Measurements from ENCODE around the gene SEMA3A. TPM values are rescaled to one million over a fixed set of nuclear protein-coding genes. Genes with fewer than 3 reads are reported as not detected.
A peak's percentile ranks its signal among the peaks of the same experiment; 100 is the strongest.

The SEMA3A gene
- total and polyA plus RNA-seq, 2 of the 13 experiments (the other 11 are each of a cell fraction or from before 2014, with no cell fraction given): 0.29 to 1.2 TPM

DNA sequence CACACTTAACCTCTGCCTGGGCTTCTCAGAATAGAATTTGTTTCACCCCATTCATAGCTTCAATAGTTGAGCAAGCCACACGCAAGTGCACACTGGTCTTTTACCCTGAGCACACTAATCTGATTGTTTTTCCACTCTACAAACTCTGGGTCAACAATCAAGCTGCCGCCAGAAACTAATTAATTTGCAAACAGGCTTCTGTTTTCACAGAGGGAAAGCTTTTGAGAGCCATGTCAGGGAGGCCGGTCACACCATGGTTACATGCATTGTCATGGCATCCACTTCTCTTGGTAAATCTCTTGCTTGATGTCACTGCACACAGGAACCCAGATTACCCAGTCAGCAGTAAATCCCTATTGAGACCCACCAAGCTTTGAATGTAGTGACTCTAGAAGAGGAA is 154.2 kb downstream of the SEMA3A start (continued):
- no peak for TF ChIP-seq KLF16 (CRISPR knock-in tag; IDR thresholded peaks at IDR 0.05)
- TF ChIP-seq, protein P1, sequence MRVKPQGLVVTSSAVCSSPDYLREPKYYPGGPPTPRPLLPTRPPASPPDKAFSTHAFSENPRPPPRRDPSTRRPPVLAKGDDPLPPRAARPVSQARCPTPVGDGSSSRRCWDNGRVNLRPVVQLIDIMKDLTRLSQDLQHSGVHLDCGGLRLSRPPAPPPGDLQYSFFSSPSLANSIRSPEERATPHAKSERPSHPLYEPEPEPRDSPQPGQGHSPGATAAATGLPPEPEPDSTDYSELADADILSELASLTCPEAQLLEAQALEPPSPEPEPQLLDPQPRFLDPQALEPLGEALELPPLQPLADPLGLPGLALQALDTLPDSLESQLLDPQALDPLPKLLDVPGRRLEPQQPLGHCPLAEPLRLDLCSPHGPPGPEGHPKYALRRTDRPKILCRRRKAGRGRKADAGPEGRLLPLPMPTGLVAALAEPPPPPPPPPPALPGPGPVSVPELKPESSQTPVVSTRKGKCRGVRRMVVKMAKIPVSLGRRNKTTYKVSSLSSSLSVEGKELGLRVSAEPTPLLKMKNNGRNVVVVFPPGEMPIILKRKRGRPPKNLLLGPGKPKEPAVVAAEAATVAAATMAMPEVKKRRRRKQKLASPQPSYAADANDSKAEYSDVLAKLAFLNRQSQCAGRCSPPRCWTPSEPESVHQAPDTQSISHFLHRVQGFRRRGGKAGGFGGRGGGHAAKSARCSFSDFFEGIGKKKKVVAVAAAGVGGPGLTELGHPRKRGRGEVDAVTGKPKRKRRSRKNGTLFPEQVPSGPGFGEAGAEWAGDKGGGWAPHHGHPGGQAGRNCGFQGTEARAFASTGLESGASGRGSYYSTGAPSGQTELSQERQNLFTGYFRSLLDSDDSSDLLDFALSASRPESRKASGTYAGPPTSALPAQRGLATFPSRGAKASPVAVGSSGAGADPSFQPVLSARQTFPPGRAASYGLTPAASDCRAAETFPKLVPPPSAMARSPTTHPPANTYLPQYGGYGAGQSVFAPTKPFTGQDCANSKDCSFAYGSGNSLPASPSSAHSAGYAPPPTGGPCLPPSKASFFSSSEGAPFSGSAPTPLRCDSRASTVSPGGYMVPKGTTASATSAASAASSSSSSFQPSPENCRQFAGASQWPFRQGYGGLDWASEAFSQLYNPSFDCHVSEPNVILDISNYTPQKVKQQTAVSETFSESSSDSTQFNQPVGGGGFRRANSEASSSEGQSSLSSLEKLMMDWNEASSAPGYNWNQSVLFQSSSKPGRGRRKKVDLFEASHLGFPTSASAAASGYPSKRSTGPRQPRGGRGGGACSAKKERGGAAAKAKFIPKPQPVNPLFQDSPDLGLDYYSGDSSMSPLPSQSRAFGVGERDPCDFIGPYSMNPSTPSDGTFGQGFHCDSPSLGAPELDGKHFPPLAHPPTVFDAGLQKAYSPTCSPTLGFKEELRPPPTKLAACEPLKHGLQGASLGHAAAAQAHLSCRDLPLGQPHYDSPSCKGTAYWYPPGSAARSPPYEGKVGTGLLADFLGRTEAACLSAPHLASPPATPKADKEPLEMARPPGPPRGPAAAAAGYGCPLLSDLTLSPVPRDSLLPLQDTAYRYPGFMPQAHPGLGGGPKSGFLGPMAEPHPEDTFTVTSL (CRISPR knock-in tag; IDR thresholded peaks at IDR 0.05; ENCODE audit: borderline replicate concordance): peak; percentile 59; the same call in 1 of the 2 replicates
- TF ChIP-seq, protein P2, sequence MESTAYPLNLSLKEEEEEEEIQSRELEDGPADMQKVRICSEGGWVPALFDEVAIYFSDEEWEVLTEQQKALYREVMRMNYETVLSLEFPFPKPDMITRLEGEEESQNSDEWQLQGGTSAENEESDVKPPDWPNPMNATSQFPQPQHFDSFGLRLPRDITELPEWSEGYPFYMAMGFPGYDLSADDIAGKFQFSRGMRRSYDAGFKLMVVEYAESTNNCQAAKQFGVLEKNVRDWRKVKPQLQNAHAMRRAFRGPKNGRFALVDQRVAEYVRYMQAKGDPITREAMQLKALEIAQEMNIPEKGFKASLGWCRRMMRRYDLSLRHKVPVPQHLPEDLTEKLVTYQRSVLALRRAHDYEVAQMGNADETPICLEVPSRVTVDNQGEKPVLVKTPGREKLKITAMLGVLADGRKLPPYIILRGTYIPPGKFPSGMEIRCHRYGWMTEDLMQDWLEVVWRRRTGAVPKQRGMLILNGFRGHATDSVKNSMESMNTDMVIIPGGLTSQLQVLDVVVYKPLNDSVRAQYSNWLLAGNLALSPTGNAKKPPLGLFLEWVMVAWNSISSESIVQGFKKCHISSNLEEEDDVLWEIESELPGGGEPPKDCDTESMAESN (CRISPR knock-in tag; conservative IDR thresholded peaks at IDR 0.05): no peak
- TF ChIP-seq FOXA1 (IDR thresholded peaks at IDR 0.05): no peak
- peak; percentile 26; the same call in 1 of the 2 replicates for TF ChIP-seq FOXA1 (CRISPR knock-in tag; IDR thresholded peaks at IDR 0.05)
- TF ChIP-seq PITX1 (CRISPR knock-in tag; IDR thresholded peaks at IDR 0.05): 0 out of 2 replicates have a peak, but pooled peaks have one; percentile 36
- TF ChIP-seq ZBTB39 (CRISPR knock-in tag; IDR thresholded peaks at IDR 0.05): no peak
- TF ChIP-seq, protein P3, sequence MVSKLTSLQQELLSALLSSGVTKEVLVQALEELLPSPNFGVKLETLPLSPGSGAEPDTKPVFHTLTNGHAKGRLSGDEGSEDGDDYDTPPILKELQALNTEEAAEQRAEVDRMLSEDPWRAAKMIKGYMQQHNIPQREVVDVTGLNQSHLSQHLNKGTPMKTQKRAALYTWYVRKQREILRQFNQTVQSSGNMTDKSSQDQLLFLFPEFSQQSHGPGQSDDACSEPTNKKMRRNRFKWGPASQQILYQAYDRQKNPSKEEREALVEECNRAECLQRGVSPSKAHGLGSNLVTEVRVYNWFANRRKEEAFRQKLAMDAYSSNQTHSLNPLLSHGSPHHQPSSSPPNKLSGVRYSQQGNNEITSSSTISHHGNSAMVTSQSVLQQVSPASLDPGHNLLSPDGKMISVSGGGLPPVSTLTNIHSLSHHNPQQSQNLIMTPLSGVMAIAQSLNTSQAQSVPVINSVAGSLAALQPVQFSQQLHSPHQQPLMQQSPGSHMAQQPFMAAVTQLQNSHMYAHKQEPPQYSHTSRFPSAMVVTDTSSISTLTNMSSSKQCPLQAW (CRISPR knock-in tag; IDR thresholded peaks at IDR 0.05): no peak
- no peak for TF ChIP-seq ZNF781 (CRISPR knock-in tag; IDR thresholded peaks at IDR 0.05; ENCODE audit: borderline replicate concordance, not compliant biosample characterization)
- TF ChIP-seq, protein P4, sequence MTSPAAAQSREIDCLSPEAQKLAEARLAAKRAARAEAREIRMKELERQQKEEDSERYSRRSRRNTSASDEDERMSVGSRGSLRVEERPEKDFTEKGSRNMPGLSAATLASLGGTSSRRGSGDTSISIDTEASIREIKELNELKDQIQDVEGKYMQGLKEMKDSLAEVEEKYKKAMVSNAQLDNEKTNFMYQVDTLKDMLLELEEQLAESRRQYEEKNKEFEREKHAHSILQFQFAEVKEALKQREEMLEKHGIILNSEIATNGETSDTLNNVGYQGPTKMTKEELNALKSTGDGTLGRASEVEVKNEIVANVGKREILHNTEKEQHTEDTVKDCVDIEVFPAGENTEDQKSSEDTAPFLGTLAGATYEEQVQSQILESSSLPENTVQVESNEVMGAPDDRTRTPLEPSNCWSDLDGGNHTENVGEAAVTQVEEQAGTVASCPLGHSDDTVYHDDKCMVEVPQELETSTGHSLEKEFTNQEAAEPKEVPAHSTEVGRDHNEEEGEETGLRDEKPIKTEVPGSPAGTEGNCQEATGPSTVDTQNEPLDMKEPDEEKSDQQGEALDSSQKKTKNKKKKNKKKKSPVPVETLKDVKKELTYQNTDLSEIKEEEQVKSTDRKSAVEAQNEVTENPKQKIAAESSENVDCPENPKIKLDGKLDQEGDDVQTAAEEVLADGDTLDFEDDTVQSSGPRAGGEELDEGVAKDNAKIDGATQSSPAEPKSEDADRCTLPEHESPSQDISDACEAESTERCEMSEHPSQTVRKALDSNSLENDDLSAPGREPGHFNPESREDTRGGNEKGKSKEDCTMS (CRISPR knock-in tag; conservative IDR thresholded peaks at IDR 0.05): no peak
- no peak for TF ChIP-seq ZFP36 (IDR thresholded peaks at IDR 0.05; ENCODE audit: borderline replicate concordance, low read depth, low read length, partially characterized antibody)
- TF ChIP-seq JUND (CRISPR knock-in tag; IDR thresholded peaks at IDR 0.05): no peak
- TF ChIP-seq ZNF383 (CRISPR knock-in tag; IDR thresholded peaks at IDR 0.05; ENCODE audit: borderline replicate concordance): no peak
- no peak for TF ChIP-seq DPF2 (CRISPR knock-in tag; IDR thresholded peaks at IDR 0.05; ENCODE audit: borderline replicate concordance, low read depth)
